SK-N-MC (cell line): Measurements from ENCODE around the gene CELF2.

ENCODE experiments used
- EZH2 ChIP-seq: fragments of 200-600 bp; sonication (generic); IDR thresholded peaks from one replicate; pipeline ENCODE4 v1.6.1; 2017; ENCODE audit warnings: antibody characterized with exemption
- FOXP2 ChIP-seq: optimal IDR thresholded peaks from 2 replicates; pipeline ENCODE3; 2011; ENCODE audit warnings: mild to moderate bottlenecking, moderate library complexity; ENCODE audit not compliant: insufficient read depth; ENCODE audit errors: extremely low read length, control extremely low read depth
- POLR2AphosphoS5 ChIP-seq: IDR thresholded peaks from 2 replicates; pipeline ENCODE4 v1.6.1; 2012; ENCODE audit warnings: mild to moderate bottlenecking, low read depth, low read length, borderline replicate concordance

DNA sequence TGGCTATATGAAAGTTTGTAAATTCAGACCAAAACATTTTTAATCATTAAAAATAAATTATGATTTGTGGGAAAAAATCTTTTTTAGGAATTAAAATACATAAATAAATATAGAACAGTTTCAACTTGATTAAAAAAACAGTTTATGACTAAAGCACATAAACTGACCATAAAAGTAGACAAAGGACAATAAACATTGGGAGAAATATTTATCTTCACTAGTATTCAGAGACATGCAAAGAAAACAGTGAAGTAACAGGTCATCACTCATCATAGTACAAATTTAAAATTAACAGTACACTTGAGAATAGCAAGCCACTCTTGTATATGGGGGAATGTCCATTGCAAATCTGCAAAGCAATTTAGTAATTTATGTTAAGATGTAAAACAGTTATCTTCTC is 28.0 kb upstream of the CELF2 start:
- TF ChIP-seq EZH2 (no peak), POLR2AphosphoS5 (no peak), FOXP2 (no peak)
